Osteocyte (in vitro differentiated cells): ENCODE measurements around the gene SLC25A11. TPM values are rescaled to one million over a fixed set of nuclear protein-coding genes. Genes with fewer than 3 reads are reported as not detected.
A peak's percentile ranks its signal among the peaks of the same experiment; 100 is the strongest.

Experiments used
- DNase-seq: peaks from one replicate; pipeline ENCODE4 v3.0.0; 2021; ENCODE audit warnings: mixed read lengths; ENCODE audit not compliant: unreplicated experiment; ENCODE audit errors: extremely low spot score
- H3K27ac Mint-ChIP-seq: one replicate; pipeline ENCODE4 v1.8.0; 2021; ENCODE audit warnings: mild to moderate bottlenecking, mixed read lengths; ENCODE audit not compliant: unreplicated experiment
- H3K27me3 Mint-ChIP-seq: one replicate; pipeline ENCODE4 v1.8.0; 2021; ENCODE audit warnings: mixed read lengths; ENCODE audit not compliant: unreplicated experiment
- H3K36me3 Mint-ChIP-seq: one replicate; pipeline ENCODE4 v1.8.0; 2021; ENCODE audit warnings: mixed read lengths; ENCODE audit not compliant: unreplicated experiment
- H3K4me1 Mint-ChIP-seq: one replicate; pipeline ENCODE4 v1.8.0; 2021; ENCODE audit warnings: mixed read lengths; ENCODE audit not compliant: unreplicated experiment
- H3K4me3 Mint-ChIP-seq: one replicate; pipeline ENCODE4 v1.8.0; 2021; ENCODE audit warnings: mild to moderate bottlenecking, moderate library complexity, mixed read lengths; ENCODE audit not compliant: unreplicated experiment
- H3K9me3 Mint-ChIP-seq: one replicate; pipeline ENCODE4 v1.8.0; 2021; ENCODE audit warnings: mixed read lengths; ENCODE audit not compliant: unreplicated experiment
- CTCF ChIP-seq: fragments of 200-600 bp; sonication (generic); IDR thresholded peaks from 2 replicates; pipeline ENCODE4 v1.5.0; 2021; ENCODE audit warnings: antibody characterized with exemption, mild to moderate bottlenecking, moderate library complexity
- total RNA-seq: library from RNA; stranded (reverse); gene quantifications from 2 replicates; pipeline ENCODE4 v1.2.1, GENCODE V29; 2021

The SLC25A11 gene
- total RNA-seq, 1 donor from 2014 or later = 59.6 TPM

DNA sequence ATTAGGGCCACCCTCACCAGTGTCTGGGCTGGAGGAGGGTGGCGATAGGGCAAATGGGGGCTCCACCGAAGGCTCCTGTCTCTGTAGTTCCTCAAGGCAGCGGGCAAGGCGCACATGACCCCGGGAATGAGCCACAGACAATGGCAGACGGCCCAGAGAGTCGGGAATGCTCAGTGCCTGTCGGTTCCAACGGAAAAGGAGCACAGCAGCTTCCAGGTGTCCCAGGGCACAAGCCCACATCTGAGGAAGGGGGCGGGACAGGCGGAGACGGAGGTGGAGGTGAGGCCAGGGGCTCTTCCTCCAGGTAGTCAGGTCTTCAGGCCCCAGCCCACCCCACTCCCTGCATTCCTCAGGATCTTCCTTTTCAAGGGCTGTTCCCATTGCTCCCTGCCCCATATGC, 32.9 kb upstream of the SLC25A11 start:
- H3K27ac Mint-ChIP-seq = peak overlapping the region; percentile 23
- TF ChIP-seq CTCF = no peak
- H3K9me3 Mint-ChIP-seq = no peaks in the 10 kb centered on the region
- H3K4me3 Mint-ChIP-seq = no peak overlapping the region
- H3K27me3 Mint-ChIP-seq = no peaks in the 10 kb centered on the region
- DNase-seq = no peak
- peaks cover 28% of the 10 kb centered on the region for H3K4me1 Mint-ChIP-seq
- H3K36me3 Mint-ChIP-seq = peaks cover 23% of the 10 kb centered on the region

DNA sequence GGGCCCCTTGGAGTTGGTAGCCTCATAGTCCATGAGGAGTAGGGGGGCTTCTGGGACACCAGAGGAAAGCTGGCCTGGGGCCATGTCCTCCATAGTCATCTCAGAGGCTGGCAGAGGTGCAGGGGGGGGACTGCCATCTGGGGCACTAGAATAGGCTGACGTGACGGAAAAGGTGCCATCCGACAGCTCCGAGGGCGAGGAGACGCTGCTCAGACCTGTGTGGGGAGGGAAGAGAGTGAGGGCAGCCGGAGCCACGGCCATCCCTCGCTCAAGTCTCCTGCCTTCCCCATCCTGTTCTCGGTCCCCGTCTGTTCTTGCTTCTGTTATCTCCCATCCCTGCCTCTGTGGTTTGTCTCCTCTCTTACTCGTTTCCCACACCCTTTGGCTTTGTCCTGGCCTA, 32.5 kb upstream of the SLC25A11 start:
- Mint-ChIP-seq H3K4me3 (no peak overlapping the region), H3K36me3 (peaks cover 21% of the 10 kb centered on the region), H3K4me1 (peaks cover 28% of the 10 kb centered on the region), H3K27ac (no peak overlapping the region), H3K27me3 (no peaks in the 10 kb centered on the region), H3K9me3 (no peaks in the 10 kb centered on the region)
- TF ChIP-seq CTCF = no peak
- no peak for DNase-seq

DNA sequence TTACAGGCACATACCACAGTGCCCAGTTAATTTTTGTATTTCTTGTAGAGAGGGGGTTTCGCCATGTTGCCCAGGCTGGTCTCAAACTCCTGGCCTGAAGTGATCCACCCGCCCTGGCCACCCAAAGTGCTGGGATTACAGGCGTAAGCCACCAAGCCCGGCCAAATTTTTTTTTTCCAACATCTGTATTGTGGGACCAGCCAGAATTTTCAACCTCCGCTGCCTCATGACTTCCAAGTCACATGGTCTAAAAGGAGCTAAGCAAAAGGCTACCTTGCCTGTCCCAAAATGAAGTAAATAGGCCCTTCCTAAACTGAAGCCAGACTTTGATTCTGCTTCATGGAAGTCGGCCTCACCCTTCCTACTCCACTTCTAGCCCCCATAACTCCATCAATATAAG, 32.0 kb upstream of the SLC25A11 start:
- no peaks in the 10 kb centered on the region for H3K27me3 Mint-ChIP-seq
- DNase-seq = no peak
- H3K27ac Mint-ChIP-seq = no peak overlapping the region
- no peak overlapping the region for H3K4me3 Mint-ChIP-seq
- H3K4me1 Mint-ChIP-seq = peaks cover 28% of the 10 kb centered on the region
- H3K36me3 Mint-ChIP-seq = peaks cover 20% of the 10 kb centered on the region
- no peak for TF ChIP-seq CTCF
- H3K9me3 Mint-ChIP-seq = no peaks in the 10 kb centered on the region

GRCh38 chr17:4970273-4970672, 30.4 kb upstream of the SLC25A11 start:
- Mint-ChIP-seq H3K36me3 (peaks cover 22% of the 10 kb centered on the region), H3K9me3 (no peaks in the 10 kb centered on the region), H3K4me3 (no peak overlapping the region), H3K27me3 (no peaks in the 10 kb centered on the region), H3K27ac (no peak overlapping the region), H3K4me1 (peaks cover 34% of the 10 kb centered on the region)
- no peak for TF ChIP-seq CTCF
- DNase-seq = no peak

DNA sequence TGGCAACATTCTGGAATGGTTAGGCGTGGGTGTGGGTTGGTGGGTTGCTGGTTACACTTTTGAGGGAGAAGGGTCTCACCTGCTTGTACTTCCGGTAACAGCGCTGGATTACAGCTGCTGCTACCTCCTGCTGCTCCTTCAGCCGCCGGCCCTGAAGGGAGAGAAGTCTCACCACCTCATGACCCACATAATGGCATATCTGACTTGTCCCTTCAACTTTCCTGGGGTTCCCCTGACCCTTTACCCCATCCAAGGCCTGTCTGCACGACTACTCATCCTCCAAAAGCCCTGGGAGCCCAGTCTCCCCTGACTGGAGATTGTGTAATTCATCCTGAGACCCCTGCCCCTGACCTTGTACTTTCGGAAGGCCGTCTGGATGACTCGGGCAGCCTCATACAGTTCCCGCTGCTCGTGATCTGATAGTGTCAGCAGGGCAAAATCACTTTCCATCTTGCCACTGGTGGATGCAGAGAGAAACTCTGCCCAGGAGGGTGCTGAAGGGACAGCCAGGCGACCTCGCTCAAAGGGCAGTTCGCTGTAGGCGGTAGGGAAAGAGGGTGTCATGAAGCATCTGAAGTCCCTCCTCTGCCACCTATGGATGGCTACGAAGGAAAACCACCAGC, 29.8 kb upstream of the SLC25A11 start:
- Mint-ChIP-seq H3K27me3 (no peaks in the 10 kb centered on the region), H3K36me3 (peaks cover 24% of the 10 kb centered on the region), H3K4me1 (peaks cover 35% of the 10 kb centered on the region), H3K4me3 (no peak overlapping the region), H3K27ac (no peak overlapping the region), H3K9me3 (no peaks in the 10 kb centered on the region)
- DNase-seq = no peak
- TF ChIP-seq CTCF = no peak
